ENCODE results near the gene MED28.

- no peak for TF ChIP-seq POLR2A (IDR thresholded peaks at IDR 0.05; ENCODE audit: low read depth)
- no peak for TF ChIP-seq POLR2AphosphoS5 (IDR thresholded peaks at IDR 0.05)
- no peak for TF ChIP-seq CTCF (IDR thresholded peaks at IDR 0.05)
- no peak for TF ChIP-seq EP300 (IDR thresholded peaks at IDR 0.05)
These were observed 553 bp upstream of the MED28 start for GRCh38 chr4:17613761-17614415.

All from esophagus muscularis mucosa (tissue), 4 donors.